Measurements from ENCODE around the gene ILF2.

ILF2 gene

GRCh38 chr1:153626477-153626903, 44.3 kb downstream of the ILF2 start:
- no peak for DNase-seq

- no peak for DNase-seq
Observed at GRCh38 chr1:153624965-153625611, 45.7 kb downstream of the ILF2 start.

GRCh38 chr1:153623101-153623500, 47.7 kb downstream of the ILF2 start:
- DNase-seq, result no peak

- no peak for DNase-seq
Observed at GRCh38 chr1:153619171-153619570, 51.6 kb downstream of the ILF2 start.

GRCh38 chr1:153617663-153618062, 53.1 kb downstream of the ILF2 start:
- DNase-seq, result peak in 4 of 6 experiments; percentile 21 to 59 (median 36)

GRCh38 chr1:153616917-153617311, 53.9 kb downstream of the ILF2 start:
- DNase-seq, result no peak

- no peak for DNase-seq
Observed at GRCh38 chr1:153616144-153616916, 54.5 kb downstream of the ILF2 start, which contains the start of gene S100A14. Gene S100A14, minus strand, starts transcription at chr1:153616325. Its CDS starts 467 bp downstream, at chr1:153615858.

GRCh38 chr1:153615406-153615805, 55.4 kb downstream of the ILF2 start:
- no peak for DNase-seq

GRCh38 chr1:153614906-153615305, 55.9 kb downstream of the ILF2 start:
- no peak for DNase-seq

GRCh38 chr1:153614189-153614900, 56.4 kb downstream of the ILF2 start:
- DNase-seq, result no peak

- no peak for DNase-seq
Observed at GRCh38 chr1:153613406-153613805, 57.4 kb downstream of the ILF2 start.

- no peak for DNase-seq
Observed at GRCh38 chr1:153612755-153613331, 58.0 kb downstream of the ILF2 start, which contains the start of gene S100A16. Gene S100A16, minus strand, starts transcription at chr1:153613137. Its CDS starts 4,986 bp downstream, at chr1:153608151.

GRCh38 chr1:153612111-153612754, 58.6 kb downstream of the ILF2 start:
- no peak for DNase-seq

Data from stimulated activated naive CD4-positive, alpha-beta T cell (primary cell).